Lower leg skin (tissue), 3 donors: ENCODE results near the gene NFIA.

Source experiments
- POLR2A ChIP-seq, 2 donors: fragments of 450-650 bp; IDR thresholded peaks; one replicate each; pipeline ENCODE4 v1.6.1; 2016 to 2017; ENCODE audit warnings: antibody characterized with exemption in 2 of 2, mild to moderate bottlenecking in 1 of 2, moderate library complexity in 1 of 2
- TF ChIP-seq, protein P1 (sequence below), 3 donors: fragments of 450-650 bp; IDR thresholded peaks; one replicate each; pipeline ENCODE4 v1.5.1; 2016; ENCODE audit warnings: antibody characterized with exemption in 3 of 3, mild to moderate bottlenecking in 3 of 3, moderate library complexity in 2 of 3

DNA sequence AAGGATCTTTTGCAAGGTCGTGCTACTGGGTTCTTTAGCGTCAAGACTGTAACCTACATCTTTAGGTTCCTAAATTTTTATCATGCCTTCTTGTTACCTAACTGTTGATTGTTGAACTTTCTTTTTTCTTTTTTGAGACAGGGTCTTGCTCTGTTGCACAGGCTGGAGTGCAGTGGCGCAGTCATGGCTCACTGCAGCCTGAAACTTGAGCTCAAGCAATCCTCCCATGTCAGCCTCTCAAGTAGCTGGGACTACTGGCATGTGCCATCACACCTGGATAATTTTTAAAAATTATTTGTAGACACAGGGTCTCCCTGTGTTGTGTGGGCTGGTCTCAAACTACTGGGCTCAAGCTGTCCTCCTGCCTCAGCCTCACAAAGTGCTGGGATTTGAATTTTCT, 52.9 kb downstream of the NFIA start:
- TF ChIP-seq, protein P1, sequence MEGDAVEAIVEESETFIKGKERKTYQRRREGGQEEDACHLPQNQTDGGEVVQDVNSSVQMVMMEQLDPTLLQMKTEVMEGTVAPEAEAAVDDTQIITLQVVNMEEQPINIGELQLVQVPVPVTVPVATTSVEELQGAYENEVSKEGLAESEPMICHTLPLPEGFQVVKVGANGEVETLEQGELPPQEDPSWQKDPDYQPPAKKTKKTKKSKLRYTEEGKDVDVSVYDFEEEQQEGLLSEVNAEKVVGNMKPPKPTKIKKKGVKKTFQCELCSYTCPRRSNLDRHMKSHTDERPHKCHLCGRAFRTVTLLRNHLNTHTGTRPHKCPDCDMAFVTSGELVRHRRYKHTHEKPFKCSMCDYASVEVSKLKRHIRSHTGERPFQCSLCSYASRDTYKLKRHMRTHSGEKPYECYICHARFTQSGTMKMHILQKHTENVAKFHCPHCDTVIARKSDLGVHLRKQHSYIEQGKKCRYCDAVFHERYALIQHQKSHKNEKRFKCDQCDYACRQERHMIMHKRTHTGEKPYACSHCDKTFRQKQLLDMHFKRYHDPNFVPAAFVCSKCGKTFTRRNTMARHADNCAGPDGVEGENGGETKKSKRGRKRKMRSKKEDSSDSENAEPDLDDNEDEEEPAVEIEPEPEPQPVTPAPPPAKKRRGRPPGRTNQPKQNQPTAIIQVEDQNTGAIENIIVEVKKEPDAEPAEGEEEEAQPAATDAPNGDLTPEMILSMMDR (IDR thresholded peaks at IDR 0.05): no peak
- no peak for TF ChIP-seq POLR2A (IDR thresholded peaks at IDR 0.05)
